ENCODE data around the gene APBB2. TPM values are rescaled to one million over a fixed set of nuclear protein-coding genes. Genes with fewer than 3 reads are reported as not detected.
A peak's percentile ranks its signal among the peaks of the same experiment; 100 is the strongest.

Gene APBB2
- total and polyA plus RNA-seq, 10 of the 15 experiments (the other 5 are each of a cell fraction or from before 2014, with no cell fraction given) = 2.7 to 24.6 (median 19.0) TPM

DNA sequence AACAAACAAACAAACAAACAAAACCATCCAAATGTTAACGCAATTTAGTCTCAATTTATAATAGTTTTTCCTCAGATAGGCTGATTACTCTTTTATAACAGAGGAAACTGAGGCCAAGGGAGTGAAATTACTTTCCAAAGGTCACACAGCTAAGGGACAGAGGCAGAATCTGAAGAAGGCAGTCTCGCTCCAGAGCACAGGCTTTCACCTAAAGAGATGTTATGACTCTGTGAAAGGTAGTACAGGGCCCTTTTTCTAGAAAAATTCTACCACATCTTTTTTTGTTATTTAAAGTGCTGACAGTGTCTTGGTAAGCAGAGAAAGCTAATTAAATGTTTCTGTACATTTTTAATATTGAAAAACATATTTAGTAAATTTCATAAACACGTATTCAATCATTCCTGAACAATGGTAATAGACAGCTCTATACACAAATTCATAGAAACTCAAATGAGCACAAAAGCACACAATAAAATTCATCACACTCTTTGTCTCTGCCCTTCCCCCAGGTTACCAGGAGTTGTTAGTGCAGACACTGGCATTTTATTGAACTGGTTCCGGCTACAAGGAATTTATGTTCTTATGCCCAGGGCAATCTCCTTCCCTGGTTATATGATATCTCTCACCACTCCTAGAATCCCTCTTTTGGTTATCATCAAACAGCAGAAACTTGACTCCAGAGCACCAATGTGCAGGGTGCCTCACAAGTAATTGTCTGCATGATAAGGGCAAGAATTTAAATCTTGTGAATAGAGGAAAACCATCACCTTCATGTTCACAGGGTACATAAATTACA is 7.7 kb upstream of the APBB2 start:
- 53% methylated on average over 4 of the region's 4 CpGs for WGBS (ENCODE audit: insufficient coverage, insufficient replicate concordance, low lambda C conversion rate, missing lambda C conversion rate)
- Histone ChIP-seq H3K9me3 (replicated peaks; ENCODE audit: control insufficient read depth, insufficient read depth, low read length) (no peaks in the 10 kb centered on the region), H3K79me2 (ENCODE audit: control insufficient read depth, insufficient read depth, low read length) (no peaks in the 10 kb centered on the region), H2AFZ (ENCODE audit: control insufficient read depth, low read depth, low read length) (no peak overlapping the region; the same call in 1 of the 2 replicates), H3K9ac (ENCODE audit: control insufficient read depth, insufficient read depth, low read length) (no peak overlapping the region), H3K4me2 (ENCODE audit: control insufficient read depth, insufficient read depth) (no peak overlapping the region), H3K27me3 (replicated peaks in 1 of 2; ENCODE audit: control insufficient read depth in 2 of 2, insufficient read depth in 2 of 2, low read length in 1 of 2) (no peaks in the 10 kb centered on the region), H3K4me3 (no peak overlapping the region), H4K20me1 (ENCODE audit: control insufficient read depth, insufficient read depth) (no peaks in the 10 kb centered on the region), H3K27ac (ENCODE audit: control insufficient read depth, insufficient read depth) (no peak overlapping the region), H3K4me1 (ENCODE audit: control insufficient read depth, insufficient read depth, low read length) (no peaks in the 10 kb centered on the region; the same call in none of the 2 replicates), H3K36me3 (ENCODE audit: control insufficient read depth in 2 of 2, insufficient read depth in 2 of 2, low read length in 1 of 2) (no peaks in the 10 kb centered on the region)
- ChIA-PET SMC1A (ENCODE audit: uncharacterized antibody, unreplicated experiment) (interaction anchor here (0.7 to 1.4 kb wide), 3 partner anchors 10 to 243 kb away, joined by 3 to 4 read pairs (median 3); no protein-coding TSS in a partner anchor), POLR2A (no interaction called here), CTCF (interaction anchor here (1.0 to 18.7 kb wide), 6 partner anchors 10 to 324 kb away, joined by 3 to 567 read pairs (median 4); no protein-coding TSS in a partner anchor), RAD21 (ENCODE audit: unreplicated experiment) (interaction anchor here (0.7 to 1.2 kb wide), 2 partner anchors 22 to 246 kb away, joined by 3 to 4 read pairs; no protein-coding TSS in a partner anchor)
- in situ Hi-C loops (cut with MboI) (no loop called here), intact Hi-C loops (cut with micrococcal nuclease; ENCODE audit: unreplicated experiment) (no loop called here)
- DNase-seq (ENCODE audit: low read depth, low spot score) (no peak), FAIRE-seq (no peak), ATAC-seq (peak; percentile 57; the same call in 2 of the 3 replicates)
- BruUV-seq (replicated peaks) = no TSS peak
- no peak for TF ChIP-seq SMC3 (IDR thresholded peaks at IDR 0.05; ENCODE audit: borderline replicate concordance, low read length)
- TF ChIP-seq, protein P1, sequence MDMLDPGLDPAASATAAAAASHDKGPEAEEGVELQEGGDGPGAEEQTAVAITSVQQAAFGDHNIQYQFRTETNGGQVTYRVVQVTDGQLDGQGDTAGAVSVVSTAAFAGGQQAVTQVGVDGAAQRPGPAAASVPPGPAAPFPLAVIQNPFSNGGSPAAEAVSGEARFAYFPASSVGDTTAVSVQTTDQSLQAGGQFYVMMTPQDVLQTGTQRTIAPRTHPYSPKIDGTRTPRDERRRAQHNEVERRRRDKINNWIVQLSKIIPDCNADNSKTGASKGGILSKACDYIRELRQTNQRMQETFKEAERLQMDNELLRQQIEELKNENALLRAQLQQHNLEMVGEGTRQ (IDR thresholded peaks at IDR 0.05; ENCODE audit: borderline replicate concordance, low read depth, low read length) = no peak
- no peak for TF ChIP-seq KLF5 (IDR thresholded peaks at IDR 0.05; ENCODE audit: partially characterized antibody)
- no peak for TF ChIP-seq BHLHE40 (IDR thresholded peaks at IDR 0.05; ENCODE audit: borderline replicate concordance in 1 of 2, low read depth in 2 of 2, low read length in 1 of 2)
- no peak for TF ChIP-seq ASH2L (IDR thresholded peaks at IDR 0.05; ENCODE audit: borderline replicate concordance, low read depth)
- TF ChIP-seq POLR2AphosphoS5 (IDR thresholded peaks at IDR 0.05; ENCODE audit: low read length) = no peak
- TF ChIP-seq, protein P2, sequence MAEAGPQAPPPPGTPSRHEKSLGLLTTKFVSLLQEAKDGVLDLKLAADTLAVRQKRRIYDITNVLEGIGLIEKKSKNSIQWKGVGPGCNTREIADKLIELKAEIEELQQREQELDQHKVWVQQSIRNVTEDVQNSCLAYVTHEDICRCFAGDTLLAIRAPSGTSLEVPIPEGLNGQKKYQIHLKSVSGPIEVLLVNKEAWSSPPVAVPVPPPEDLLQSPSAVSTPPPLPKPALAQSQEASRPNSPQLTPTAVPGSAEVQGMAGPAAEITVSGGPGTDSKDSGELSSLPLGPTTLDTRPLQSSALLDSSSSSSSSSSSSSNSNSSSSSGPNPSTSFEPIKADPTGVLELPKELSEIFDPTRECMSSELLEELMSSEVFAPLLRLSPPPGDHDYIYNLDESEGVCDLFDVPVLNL (IDR thresholded peaks at IDR 0.05; ENCODE audit: low read depth, low read length) = no peak
- TF ChIP-seq TARDBP (IDR thresholded peaks at IDR 0.05; ENCODE audit: borderline replicate concordance) = no peak
- TF ChIP-seq BACH1 (IDR thresholded peaks at IDR 0.05; ENCODE audit: borderline replicate concordance) = no peak
- no peak for TF ChIP-seq MTA2 (IDR thresholded peaks at IDR 0.05; ENCODE audit: low read depth)
- TF ChIP-seq IRF4 (IDR thresholded peaks at IDR 0.05; ENCODE audit: low read depth, low read length) = no peak
- no peak for TF ChIP-seq ZSCAN29 (IDR thresholded peaks at IDR 0.05)
- TF ChIP-seq, protein P3, sequence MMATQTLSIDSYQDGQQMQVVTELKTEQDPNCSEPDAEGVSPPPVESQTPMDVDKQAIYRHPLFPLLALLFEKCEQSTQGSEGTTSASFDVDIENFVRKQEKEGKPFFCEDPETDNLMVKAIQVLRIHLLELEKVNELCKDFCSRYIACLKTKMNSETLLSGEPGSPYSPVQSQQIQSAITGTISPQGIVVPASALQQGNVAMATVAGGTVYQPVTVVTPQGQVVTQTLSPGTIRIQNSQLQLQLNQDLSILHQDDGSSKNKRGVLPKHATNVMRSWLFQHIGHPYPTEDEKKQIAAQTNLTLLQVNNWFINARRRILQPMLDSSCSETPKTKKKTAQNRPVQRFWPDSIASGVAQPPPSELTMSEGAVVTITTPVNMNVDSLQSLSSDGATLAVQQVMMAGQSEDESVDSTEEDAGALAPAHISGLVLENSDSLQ (IDR thresholded peaks at IDR 0.05) = no peak
- TF ChIP-seq, protein P4, sequence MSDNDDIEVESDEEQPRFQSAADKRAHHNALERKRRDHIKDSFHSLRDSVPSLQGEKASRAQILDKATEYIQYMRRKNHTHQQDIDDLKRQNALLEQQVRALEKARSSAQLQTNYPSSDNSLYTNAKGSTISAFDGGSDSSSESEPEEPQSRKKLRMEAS (IDR thresholded peaks at IDR 0.05; ENCODE audit: low read depth, low read length) = no peak
- no peak for TF ChIP-seq NFIC (IDR thresholded peaks at IDR 0.05; ENCODE audit: low read depth, low read length)
- TF ChIP-seq WRNIP1 (IDR thresholded peaks at IDR 0.05; ENCODE audit: borderline replicate concordance, low read depth, low read length) = no peak
- no peak for TF ChIP-seq ZNF24 (IDR thresholded peaks at IDR 0.05)
- no peak for TF ChIP-seq SREBF1 (IDR thresholded peaks at IDR 0.05; ENCODE audit: low read length)
- TF ChIP-seq CREB1 (IDR thresholded peaks at IDR 0.05; ENCODE audit: low read depth) = no peak
